ENCODE data around the gene SMYD3.
"Not testable (repeated sequence)": the region's sequence is repeated elsewhere in the genome, so short reads cannot be mapped to it uniquely, and the experiment has no call there.

The SMYD3 gene

DNA sequence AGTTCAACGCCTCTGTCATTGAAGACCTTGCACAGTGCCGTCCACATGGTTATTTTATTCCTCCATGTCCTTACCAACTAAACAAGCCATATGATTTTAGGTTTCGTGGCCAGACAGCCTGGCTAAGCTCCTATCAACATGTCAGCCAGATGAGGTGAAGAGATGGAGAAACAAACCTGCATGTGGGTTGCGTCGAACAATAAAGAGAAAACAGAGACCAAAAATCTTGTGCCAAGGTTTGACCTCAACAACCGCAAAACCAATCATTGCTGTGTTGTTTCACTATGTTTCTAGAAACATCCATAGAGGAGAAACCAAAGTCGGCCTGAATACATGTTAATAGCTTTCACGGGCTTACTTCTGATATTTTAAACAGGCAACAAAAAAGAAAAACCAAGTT, 544.6 kb downstream of the SMYD3 start:
- ATAC-seq (replicated peaks) (no peak), DNase-seq (no peak)
- Mint-ChIP-seq H3K27ac (no peak overlapping the region), H3K4me1 (no peaks in the 10 kb centered on the region), H3K27me3 (no peaks in the 10 kb centered on the region), H3K9me3 (no peaks in the 10 kb centered on the region), H3K4me3 (no peak overlapping the region), H3K36me3 (peaks cover 0 to 6% of the 10 kb centered on the region in 2 donors)

- ATAC-seq (replicated peaks): no peak
- DNase-seq: no peak
- no peaks in the 10 kb centered on the region for H3K9me3 Mint-ChIP-seq
- H3K36me3 Mint-ChIP-seq: peaks cover 0 to 6% of the 10 kb centered on the region in 2 donors
- no peaks in the 10 kb centered on the region for H3K27me3 Mint-ChIP-seq
- H3K27ac Mint-ChIP-seq: no peak overlapping the region
- H3K4me1 Mint-ChIP-seq: no peaks in the 10 kb centered on the region
- H3K4me3 Mint-ChIP-seq: no peak overlapping the region
Observed at GRCh38 chr1:245961137-245961540, 545.9 kb downstream of the SMYD3 start.

GRCh38 chr1:245960171-245960570, 546.9 kb downstream of the SMYD3 start:
- H3K9me3 Mint-ChIP-seq: no peaks in the 10 kb centered on the region
- peaks cover 0 to under 1% of the 10 kb centered on the region in 2 donors for H3K4me1 Mint-ChIP-seq
- DNase-seq: no peak
- H3K36me3 Mint-ChIP-seq: peaks cover 0 to 6% of the 10 kb centered on the region in 2 donors
- H3K27ac Mint-ChIP-seq: no peak overlapping the region
- H3K4me3 Mint-ChIP-seq: no peak overlapping the region
- no peaks in the 10 kb centered on the region for H3K27me3 Mint-ChIP-seq
- ATAC-seq (replicated peaks): no peak

DNA sequence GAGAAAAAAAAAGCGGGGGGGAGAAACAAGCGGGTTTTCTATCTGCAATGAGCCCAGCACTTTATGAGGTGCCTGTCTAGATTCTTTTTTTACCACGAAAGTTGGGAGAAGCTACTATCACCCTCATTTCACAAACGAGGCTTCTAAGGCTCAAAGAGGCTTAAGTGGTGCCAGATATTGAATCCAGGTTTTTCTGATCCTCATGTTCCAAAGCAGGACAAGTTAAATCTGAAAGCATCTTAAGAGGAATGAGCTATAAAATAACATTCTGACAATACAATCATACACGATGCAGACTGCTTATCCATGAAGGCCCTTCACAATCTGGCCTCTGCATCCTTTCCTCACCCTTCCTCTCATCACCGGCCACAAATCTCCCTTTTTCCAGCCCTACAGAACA, 549.1 kb downstream of the SMYD3 start:
- no peaks in the 10 kb centered on the region for H3K27me3 Mint-ChIP-seq
- no peak overlapping the region for H3K27ac Mint-ChIP-seq
- no peaks in the 10 kb centered on the region for H3K9me3 Mint-ChIP-seq
- H3K36me3 Mint-ChIP-seq: peaks cover 0 to 6% of the 10 kb centered on the region in 2 donors
- H3K4me3 Mint-ChIP-seq: no peak overlapping the region
- DNase-seq (no peak), ATAC-seq (replicated peaks) (no peak)
- peaks cover 7 to 14% of the 10 kb centered on the region in 2 donors for H3K4me1 Mint-ChIP-seq

- Mint-ChIP-seq H3K27ac (no peak overlapping the region), H3K36me3 (peaks cover 0 to 6% of the 10 kb centered on the region in 2 donors), H3K4me3 (no peak overlapping the region), H3K4me1 (peaks cover 9 to 14% of the 10 kb centered on the region in 2 donors), H3K9me3 (no peaks in the 10 kb centered on the region), H3K27me3 (no peaks in the 10 kb centered on the region)
- DNase-seq (no peak), ATAC-seq (replicated peaks) (no peak)
Observed at GRCh38 chr1:245957427-245957826, 549.7 kb downstream of the SMYD3 start.

GRCh38 chr1:245956225-245956624, 550.9 kb downstream of the SMYD3 start:
- Mint-ChIP-seq H3K9me3 (no peaks in the 10 kb centered on the region), H3K36me3 (peaks cover 0 to 6% of the 10 kb centered on the region in 2 donors), H3K27me3 (no peaks in the 10 kb centered on the region), H3K27ac (no peak overlapping the region), H3K4me3 (no peak overlapping the region), H3K4me1 (peaks cover 15 to 23% of the 10 kb centered on the region in 2 donors)
- DNase-seq (no peak), ATAC-seq (replicated peaks) (peak; percentile 39 to 58)

- Mint-ChIP-seq H3K4me1 (peaks cover 15 to 23% of the 10 kb centered on the region in 2 donors), H3K9me3 (no peaks in the 10 kb centered on the region), H3K36me3 (no peaks in the 10 kb centered on the region), H3K27me3 (no peaks in the 10 kb centered on the region), H3K4me3 (peak overlapping the region; percentile 60 to 67), H3K27ac (peak overlapping the region; percentile 77)
- peak; percentile 4 for DNase-seq
- ATAC-seq (replicated peaks): peak; percentile 46 to 68
Observed at GRCh38 chr1:245953876-245954660, 553.0 kb downstream of the SMYD3 start.

DNA sequence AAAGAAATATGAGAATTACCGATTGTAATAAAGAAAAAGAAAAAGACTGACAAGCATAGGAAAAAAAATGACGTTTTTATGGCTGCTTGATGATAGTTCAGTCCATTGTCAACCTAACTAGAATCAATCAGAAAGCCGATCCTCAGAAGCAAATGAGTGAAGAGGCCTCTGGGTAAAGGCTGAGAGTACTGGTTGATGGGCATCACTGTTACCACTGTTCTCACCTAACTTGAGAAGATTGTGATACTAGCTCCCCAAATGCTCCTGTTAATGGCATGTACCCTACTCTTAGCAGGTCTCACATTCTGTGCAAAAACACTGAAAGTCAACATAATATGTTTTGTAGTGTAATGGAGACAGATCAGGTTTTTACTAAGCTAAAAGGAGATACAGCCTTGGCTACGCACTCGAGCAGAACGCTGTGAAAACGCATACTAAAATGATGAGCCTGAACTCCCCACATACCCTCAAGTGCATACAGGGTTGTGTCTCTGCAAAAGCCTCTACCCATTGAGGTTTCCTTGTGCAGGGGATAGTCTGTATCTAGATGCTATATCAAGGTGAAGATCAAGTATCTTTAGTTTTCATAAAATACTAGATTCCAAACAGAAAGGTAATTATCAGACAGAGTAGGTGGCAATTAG, 554.6 kb downstream of the SMYD3 start:
- peak overlapping the region; percentile 44 for H3K27ac Mint-ChIP-seq
- no peak for DNase-seq

GRCh38 chr1:245948786-245949185, 558.3 kb downstream of the SMYD3 start:
- Mint-ChIP-seq H3K4me3 (no peak overlapping the region), H3K9me3 (peaks cover 8 to 13% of the 10 kb centered on the region in 2 donors), H3K4me1 (peaks cover 9 to 11% of the 10 kb centered on the region in 2 donors), H3K36me3 (peaks cover 7 to 14% of the 10 kb centered on the region in 2 donors), H3K27me3 (no peaks in the 10 kb centered on the region), H3K27ac (no peak overlapping the region)
- ATAC-seq (replicated peaks): no peak
- DNase-seq: no peak

More for the DNA sequence above, 554.6 kb downstream of the SMYD3 start:
- Mint-ChIP-seq H3K4me1 (peaks cover 15 to 23% of the 10 kb centered on the region in 2 donors), H3K9me3 (no peaks in the 10 kb centered on the region), H3K4me3 (no peak overlapping the region), H3K36me3 (no peaks in the 10 kb centered on the region), H3K27me3 (no peaks in the 10 kb centered on the region)
- ATAC-seq (replicated peaks): no peak

DNA sequence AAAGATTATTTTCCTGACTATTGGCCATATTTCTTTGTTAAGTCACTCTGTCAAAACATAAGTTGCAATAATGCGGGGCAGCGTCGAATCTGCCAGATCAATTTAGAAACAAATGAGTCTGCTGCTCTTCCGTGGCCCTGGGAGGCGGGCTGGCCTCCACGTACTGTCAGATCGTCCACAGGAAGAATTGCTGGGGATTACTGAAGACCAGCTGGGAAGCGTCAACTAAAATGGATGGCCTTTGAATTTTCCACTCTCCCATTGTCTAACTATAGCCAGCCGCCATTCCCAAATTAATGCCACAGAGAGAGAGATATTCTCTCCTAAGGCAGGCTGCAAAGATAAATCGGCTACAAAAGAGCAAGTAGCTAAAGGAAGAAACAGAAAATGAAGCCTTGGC, 560.2 kb downstream of the SMYD3 start:
- Mint-ChIP-seq H3K9me3 (peaks cover 8 to 13% of the 10 kb centered on the region in 2 donors), H3K4me3 (no peak overlapping the region), H3K27ac (no peak overlapping the region), H3K27me3 (no peaks in the 10 kb centered on the region), H3K4me1 (peaks cover 9 to 10% of the 10 kb centered on the region in 2 donors), H3K36me3 (peaks cover 7 to 14% of the 10 kb centered on the region in 2 donors)
- no peak for DNase-seq
- ATAC-seq (replicated peaks): no peak

DNA sequence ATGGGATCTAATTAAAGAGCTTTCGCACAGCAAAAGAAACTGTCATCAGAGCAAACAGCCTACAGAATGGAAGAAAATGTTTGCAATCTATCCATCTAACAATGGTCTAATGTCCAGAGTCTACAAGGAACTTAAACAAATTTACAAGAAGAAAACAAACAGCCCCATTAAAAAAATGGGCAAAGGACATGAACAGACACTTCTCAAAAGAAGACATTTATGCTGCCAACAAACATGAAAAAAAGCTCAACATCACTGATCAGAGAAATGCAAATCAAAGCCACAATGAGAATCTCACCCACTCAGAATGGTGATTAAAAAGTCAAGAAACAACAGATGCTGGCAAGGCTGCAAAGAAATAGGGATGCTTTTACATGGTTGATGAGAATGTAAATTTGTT, 561.9 kb downstream of the SMYD3 start:
- Mint-ChIP-seq H3K9me3 (peaks cover 8 to 13% of the 10 kb centered on the region in 2 donors), H3K36me3 (peaks cover 7 to 14% of the 10 kb centered on the region in 2 donors), H3K4me1 (peaks cover 15% of the 10 kb centered on the region in 2 donors)
- not testable (repeated sequence) for H3K27ac Mint-ChIP-seq; DNase-seq; H3K4me3 Mint-ChIP-seq; H3K27me3 Mint-ChIP-seq; ATAC-seq (replicated peaks)

DNA sequence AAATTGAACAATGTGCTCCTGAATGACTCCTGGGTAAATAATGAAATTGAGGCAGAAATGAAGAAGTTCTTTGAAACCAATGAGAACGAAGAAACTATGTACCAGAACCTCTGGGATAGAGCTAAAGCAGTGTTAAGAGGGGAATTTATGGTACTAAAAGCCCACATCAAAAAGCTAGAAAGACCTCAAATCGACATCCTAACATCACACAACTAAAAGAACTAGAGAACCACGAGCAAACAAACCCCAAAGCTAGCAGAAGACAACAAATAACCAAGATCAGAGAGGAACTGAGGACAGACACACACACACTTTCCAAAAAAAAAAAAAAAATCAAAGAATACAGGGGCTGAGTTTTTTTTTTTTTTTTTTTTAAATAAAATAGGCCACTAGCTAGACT, 564.2 kb downstream of the SMYD3 start:
- DNase-seq (no peak), ATAC-seq (replicated peaks) (no peak)
- H3K4me3 Mint-ChIP-seq: no peak overlapping the region
- H3K27ac Mint-ChIP-seq: no peak overlapping the region
- no peaks in the 10 kb centered on the region for H3K27me3 Mint-ChIP-seq
- peaks cover 7 to 14% of the 10 kb centered on the region in 2 donors for H3K36me3 Mint-ChIP-seq
- peaks cover 16 to 21% of the 10 kb centered on the region in 2 donors for H3K4me1 Mint-ChIP-seq
- peaks cover 8 to 13% of the 10 kb centered on the region in 2 donors for H3K9me3 Mint-ChIP-seq

GRCh38 chr1:245941771-245942170, 565.3 kb downstream of the SMYD3 start:
- not testable (repeated sequence) for H3K27me3 Mint-ChIP-seq; ATAC-seq (replicated peaks); H3K27ac Mint-ChIP-seq; H3K4me3 Mint-ChIP-seq; DNase-seq
- Mint-ChIP-seq H3K36me3 (peaks cover 4 to 14% of the 10 kb centered on the region in 2 donors), H3K4me1 (peaks cover 16 to 21% of the 10 kb centered on the region in 2 donors), H3K9me3 (peaks cover 8 to 13% of the 10 kb centered on the region in 2 donors)

DNA sequence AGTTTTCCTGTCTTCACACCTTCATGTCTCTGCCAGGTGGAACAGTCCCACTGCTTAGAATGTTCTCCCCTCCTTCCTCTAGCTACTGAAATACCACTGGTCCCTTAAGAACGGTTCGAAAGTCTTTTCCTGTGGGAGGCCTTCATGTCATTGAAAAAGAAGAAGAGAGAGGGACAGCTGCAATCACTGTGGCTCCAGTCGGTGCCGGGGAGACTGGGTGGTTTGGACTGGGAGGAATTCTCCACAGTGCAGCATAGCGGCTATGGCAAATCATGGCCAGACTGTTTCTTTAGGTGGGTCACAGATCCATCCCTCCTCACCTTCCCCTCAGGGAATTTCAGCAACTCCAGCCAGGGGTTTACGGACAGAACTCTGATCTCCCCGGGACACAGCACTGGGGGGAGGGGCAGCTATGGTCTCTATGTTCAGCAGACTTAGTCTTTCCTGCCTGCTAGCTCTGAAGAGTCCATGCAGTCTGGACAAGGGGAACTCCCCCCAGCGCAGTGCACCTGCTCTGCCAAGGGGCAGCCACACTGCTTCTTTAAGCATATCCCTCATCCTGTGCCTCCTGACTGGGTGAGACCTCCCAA, 567.2 kb downstream of the SMYD3 start:
- peaks cover 0 to 7% of the 10 kb centered on the region in 2 donors for H3K36me3 Mint-ChIP-seq
- peaks cover 3 to 4% of the 10 kb centered on the region in 2 donors for H3K9me3 Mint-ChIP-seq
- no peak overlapping the region for H3K27ac Mint-ChIP-seq
- no peak for DNase-seq
- peak; percentile 36 to 45 for ATAC-seq (replicated peaks)
- no peaks in the 10 kb centered on the region for H3K27me3 Mint-ChIP-seq
- peaks cover 14 to 21% of the 10 kb centered on the region in 2 donors for H3K4me1 Mint-ChIP-seq
- no peak overlapping the region for H3K4me3 Mint-ChIP-seq
